ENCODE results near the gene CD24. TPM values are rescaled to one million over a fixed set of nuclear protein-coding genes. Genes with fewer than 3 reads are reported as not detected.

Gene CD24
- polyA plus RNA-seq, 4 donors, result 856 to 1,146 (median 972) TPM

Other genes with a start within 250 kb of the CD24 start
- gene MTRES1, start 53.5 kb upstream of the CD24 start, polyA plus RNA-seq (ENCODE audit: insufficient read length in 4 of 4), result 10 to 100 TPM; 38.4 to 48.3 (median 45.1) TPM
- gene BEND3, start 140.8 kb upstream of the CD24 start, polyA plus RNA-seq (ENCODE audit: insufficient read length in 4 of 4), result 10 to 100 TPM in 1 of 4 donors, 1 to 10 TPM in 3; 8.2 to 11.1 (median 9.5) TPM